Neural cell (in vitro differentiated cells): Measurements from ENCODE around the gene OR1D5. TPM values are rescaled to one million over a fixed set of nuclear protein-coding genes. Genes with fewer than 3 reads are reported as not detected.
"Not testable (repeated sequence)": the region's sequence is repeated elsewhere in the genome, so short reads cannot be mapped to it uniquely, and the experiment has no call there.

Source experiments
- H2AFZ ChIP-seq: fragments of 200-600, 300-800 bp; sonication (generic), shearing (Covaris generic); 2 replicates; pipeline ENCODE4 v1.6.0; 2014; ENCODE audit warnings: low read depth, mild to moderate bottlenecking, antibody characterized with exemption, low read length, moderate library complexity
- H3F3A ChIP-seq: fragments of 200-600 bp; shearing (Covaris generic); 2 replicates; pipeline ENCODE4 v1.6.1; 2016; ENCODE audit warnings: mild to moderate bottlenecking, moderate library complexity, mixed read lengths, antibody characterized with exemption, low read length; ENCODE audit not compliant: insufficient read depth, poor library complexity, severe bottlenecking
- H3K27ac ChIP-seq: fragments of 200-600, 300-800 bp; sonication (generic), shearing (Covaris generic); 2 replicates; pipeline ENCODE4 v1.5.1; 2014; ENCODE audit warnings: mild to moderate bottlenecking, low read length, moderate library complexity
- H3K27me3 ChIP-seq: fragments of 300-800, 200-600 bp; sonication (generic), shearing (Covaris generic); 2 replicates; pipeline ENCODE4 v1.6.0; 2014; ENCODE audit warnings: mild to moderate bottlenecking, low read depth, low read length, moderate library complexity; ENCODE audit not compliant: insufficient read depth
- H3K36me3 ChIP-seq: fragments of 300-800, 200-600 bp; sonication (generic), shearing (Covaris generic); 2 replicates; pipeline ENCODE4 v1.5.1; 2014; ENCODE audit warnings: mild to moderate bottlenecking, antibody characterized with exemption, low read length, moderate library complexity; ENCODE audit not compliant: insufficient read depth
- H3K4me2 ChIP-seq: fragments of 300-800, 200-600 bp; sonication (generic), shearing (Covaris generic); 2 replicates; pipeline ENCODE4 v1.6.0; 2014; ENCODE audit warnings: mild to moderate bottlenecking, low read length
- H3K4me3 ChIP-seq: fragments of 300-800, 200-600 bp; sonication (generic), shearing (Covaris generic); 2 replicates; pipeline ENCODE4 v1.5.1; 2014; ENCODE audit warnings: mild to moderate bottlenecking, low read length, moderate library complexity
- H3K79me2 ChIP-seq: fragments of 200-600 bp; shearing (Covaris generic); replicated peaks from 2 replicates; pipeline ENCODE4 v1.6.0; 2014; ENCODE audit warnings: mild to moderate bottlenecking, low read length, moderate library complexity; ENCODE audit not compliant: insufficient read depth
- H3K9ac ChIP-seq: fragments of 300-800, 200-600 bp; sonication (generic), shearing (Covaris generic); 2 replicates; pipeline ENCODE4 v1.6.1; 2016; ENCODE audit warnings: mild to moderate bottlenecking, low read length, mixed read lengths
- H3K9me2 ChIP-seq: fragments of 200-600 bp; shearing (Covaris generic); 2 replicates; pipeline ENCODE4 v1.6.1; 2016; ENCODE audit warnings: mild to moderate bottlenecking, low read length, mixed read lengths; ENCODE audit not compliant: insufficient read depth
- H3K9me3 ChIP-seq: fragments of 200-600, 300-800 bp; sonication (generic), shearing (Covaris generic); 2 replicates; pipeline ENCODE4 v1.6.1; 2016; ENCODE audit warnings: mild to moderate bottlenecking, mixed run types, low read length, moderate library complexity, mixed read lengths
- H4K20me1 ChIP-seq: fragments of 200-600 bp; shearing (Covaris generic); 2 replicates; pipeline ENCODE4 v1.6.1; 2016; ENCODE audit warnings: mild to moderate bottlenecking, mixed run types; ENCODE audit not compliant: insufficient read depth
- EP300 ChIP-seq: fragments of 450-650 bp; conservative IDR thresholded peaks from 2 replicates; pipeline ENCODE4 v1.6.1; 2014; ENCODE audit warnings: antibody characterized with exemption, mild to moderate bottlenecking, moderate library complexity; ENCODE audit not compliant: poor library complexity, severe bottlenecking
- EZH2 ChIP-seq: fragments of 200-600, 300-800 bp; shearing (Covaris generic), sonication (generic); IDR thresholded peaks from 2 replicates; pipeline ENCODE4 v1.6.1; 2014; ENCODE audit warnings: antibody characterized with exemption, low read length, borderline replicate concordance, mild to moderate bottlenecking; ENCODE audit not compliant: insufficient read depth, poor library complexity, severe bottlenecking
- MXI1 ChIP-seq: fragments of 450-650 bp; conservative IDR thresholded peaks from 2 replicates; pipeline ENCODE4 v1.6.1; 2014; ENCODE audit warnings: antibody characterized with exemption, mild to moderate bottlenecking; ENCODE audit not compliant: poor library complexity, severe bottlenecking
- POLR2AphosphoS5 ChIP-seq: IDR thresholded peaks from 2 replicates; pipeline ENCODE4 v1.6.1; 2012
- RAD21 ChIP-seq: fragments of 450-650 bp; conservative IDR thresholded peaks from 2 replicates; pipeline ENCODE4 v1.6.1; 2014; ENCODE audit warnings: antibody characterized with exemption, mild to moderate bottlenecking, moderate library complexity
- REST ChIP-seq: IDR thresholded peaks from 2 replicates; pipeline ENCODE4 v1.6.1; 2012; ENCODE audit warnings: borderline replicate concordance
- SMC3 ChIP-seq: fragments of 450-650 bp; conservative IDR thresholded peaks from 2 replicates; pipeline ENCODE4 v1.6.1; 2014; ENCODE audit warnings: antibody characterized with exemption, mild to moderate bottlenecking, moderate library complexity; ENCODE audit not compliant: poor library complexity
- TAF1 ChIP-seq: IDR thresholded peaks from 2 replicates; pipeline ENCODE4 v1.6.1; 2012; ENCODE audit warnings: low read depth
- polyA minus RNA-seq: library from RNA; depleted of rRNA, polyadenylated mRNA; stranded (reverse); fragments of >200 nt; gene quantifications from 2 replicates; pipeline ENCODE4 v1.2.3, GENCODE V29; 2014
- polyA plus RNA-seq: library from polyadenylated mRNA; depleted of rRNA; stranded (reverse); fragments of >200 nt; gene quantifications from 2 replicates; pipeline ENCODE4 v1.2.3, GENCODE V29; 2014
- TF ChIP-seq, protein P1 (sequence below): fragments of 450-650 bp; IDR thresholded peaks from 2 replicates; pipeline ENCODE4 v1.5.1; 2014; ENCODE audit warnings: antibody characterized with exemption, mild to moderate bottlenecking, moderate library complexity; ENCODE audit not compliant: poor library complexity, severe bottlenecking

The OR1D5 gene
- polyA plus RNA-seq (not detected in 2 replicates), polyA minus RNA-seq (not detected in 2 replicates)

DNA sequence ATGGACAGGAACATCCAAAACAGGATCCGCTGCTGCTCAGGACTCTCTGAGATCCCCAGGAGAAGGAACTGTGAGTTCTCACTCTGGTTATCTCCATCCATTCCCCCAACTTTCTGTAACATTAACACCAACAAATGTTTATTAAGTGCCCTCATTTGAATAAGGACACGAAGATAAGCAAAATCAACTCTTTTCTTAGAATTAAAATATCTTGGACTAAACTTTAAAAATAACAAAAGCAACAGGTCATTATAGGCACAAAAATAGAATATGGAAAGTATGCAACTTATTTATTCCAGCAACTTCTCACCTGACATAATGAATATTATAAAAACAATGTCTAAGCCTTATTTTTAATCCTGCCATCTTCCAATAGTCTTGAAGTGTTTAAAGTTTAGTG, at the start of gene OR1D5:
Gene OR1D5 (minus strand): TSS at position 101 of the 400 bp plus-strand sequence. CDS start 0 bp downstream, at position 101.
- not testable (repeated sequence) for H3K9me2 ChIP-seq, H2AFZ ChIP-seq, H3K4me3 ChIP-seq, H3K79me2 ChIP-seq, H3K4me2 ChIP-seq, H3F3A ChIP-seq, H3K27me3 ChIP-seq, H3K9me3 ChIP-seq, H3K27ac ChIP-seq, H3K36me3 ChIP-seq, H4K20me1 ChIP-seq, H3K9ac ChIP-seq

- Histone ChIP-seq H3K9me2 (no peaks in the 10 kb centered on the region), H3K9ac (no peak within 1 kb of the TSS), H4K20me1 (no peaks in the 10 kb centered on the region), H3K36me3 (no peaks in the 10 kb centered on the region), H3K27ac (no peak within 1 kb of the TSS), H2AFZ (no peak within 1 kb of the TSS), H3K4me3 (no peak within 1 kb of the TSS), H3F3A (no peaks in the 10 kb centered on the region), H3K9me3 (no peaks in the 10 kb centered on the region), H3K79me2 (no peaks in the 10 kb centered on the region), H3K27me3 (no peaks in the 10 kb centered on the region), H3K4me2 (no peak within 1 kb of the TSS)
- no peak for TF ChIP-seq TAF1
- TF ChIP-seq POLR2AphosphoS5, result no peak
- no peak for TF ChIP-seq SMC3
- TF ChIP-seq MXI1, result no peak
- no peak for TF ChIP-seq RAD21
- TF ChIP-seq, protein P1, sequence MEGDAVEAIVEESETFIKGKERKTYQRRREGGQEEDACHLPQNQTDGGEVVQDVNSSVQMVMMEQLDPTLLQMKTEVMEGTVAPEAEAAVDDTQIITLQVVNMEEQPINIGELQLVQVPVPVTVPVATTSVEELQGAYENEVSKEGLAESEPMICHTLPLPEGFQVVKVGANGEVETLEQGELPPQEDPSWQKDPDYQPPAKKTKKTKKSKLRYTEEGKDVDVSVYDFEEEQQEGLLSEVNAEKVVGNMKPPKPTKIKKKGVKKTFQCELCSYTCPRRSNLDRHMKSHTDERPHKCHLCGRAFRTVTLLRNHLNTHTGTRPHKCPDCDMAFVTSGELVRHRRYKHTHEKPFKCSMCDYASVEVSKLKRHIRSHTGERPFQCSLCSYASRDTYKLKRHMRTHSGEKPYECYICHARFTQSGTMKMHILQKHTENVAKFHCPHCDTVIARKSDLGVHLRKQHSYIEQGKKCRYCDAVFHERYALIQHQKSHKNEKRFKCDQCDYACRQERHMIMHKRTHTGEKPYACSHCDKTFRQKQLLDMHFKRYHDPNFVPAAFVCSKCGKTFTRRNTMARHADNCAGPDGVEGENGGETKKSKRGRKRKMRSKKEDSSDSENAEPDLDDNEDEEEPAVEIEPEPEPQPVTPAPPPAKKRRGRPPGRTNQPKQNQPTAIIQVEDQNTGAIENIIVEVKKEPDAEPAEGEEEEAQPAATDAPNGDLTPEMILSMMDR, result no peak
- no peak for TF ChIP-seq REST
- TF ChIP-seq EP300, result no peak
- TF ChIP-seq EZH2, result no peak
These were observed 40.9 kb upstream of the OR1D5 start, which contains the start of gene OR1D2 for GRCh38 chr17:3104322-3104721. TSS of gene OR1D2 (minus strand) at chr17:3104422. CDS start at chr17:3092996, 11,426 bp downstream.

DNA sequence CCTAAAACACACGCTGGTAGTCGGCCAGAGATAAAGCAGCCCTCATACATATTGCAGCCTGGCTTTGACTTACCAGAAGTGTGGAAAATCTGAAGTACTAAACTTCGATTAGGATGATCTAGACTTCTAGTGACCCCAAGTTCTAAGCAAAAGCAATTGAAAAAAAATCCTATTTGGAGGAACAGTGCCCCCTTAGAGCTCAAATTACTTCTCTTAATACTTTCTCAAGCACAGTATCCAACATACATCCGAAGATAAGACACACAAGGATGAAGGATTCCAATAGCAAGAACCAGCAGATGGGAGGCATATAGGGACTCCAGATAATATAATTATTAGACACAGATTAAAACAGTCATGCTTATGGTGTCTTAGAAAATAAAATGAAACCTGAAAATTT, 10.4 kb upstream of the OR1D5 start:
- H3K36me3 ChIP-seq, H3K4me3 ChIP-seq, H3K79me2 ChIP-seq, H3K9me2 ChIP-seq, H3K9ac ChIP-seq, H3K27ac ChIP-seq, H2AFZ ChIP-seq, H4K20me1 ChIP-seq, H3F3A ChIP-seq, H3K4me2 ChIP-seq, H3K27me3 ChIP-seq, H3K9me3 ChIP-seq: not testable (repeated sequence)

DNA sequence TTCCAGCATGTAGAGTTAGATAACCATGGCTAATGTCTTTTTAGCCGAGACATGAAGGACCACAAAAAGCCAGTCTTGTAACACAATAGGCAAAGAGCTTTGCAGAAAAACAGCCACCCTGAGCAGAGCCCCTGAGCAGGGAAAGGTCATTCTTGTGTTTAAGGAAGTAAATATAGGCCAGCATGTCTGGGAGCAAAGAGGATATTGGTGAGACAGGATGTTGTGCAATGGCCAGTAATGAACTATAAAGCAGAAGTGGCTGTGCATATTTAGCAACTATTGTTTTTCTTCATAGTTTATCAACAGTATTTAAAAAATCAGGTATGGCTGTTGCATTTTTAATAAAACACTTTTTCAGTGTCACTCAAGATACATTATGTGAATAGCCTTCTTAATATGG, 1.8 kb upstream of the OR1D5 start:
- not testable (repeated sequence) for H3K9me3 ChIP-seq, H3F3A ChIP-seq, H3K79me2 ChIP-seq, H3K4me2 ChIP-seq, H3K36me3 ChIP-seq, H3K4me3 ChIP-seq, H2AFZ ChIP-seq, H3K9me2 ChIP-seq, H3K27me3 ChIP-seq, H3K9ac ChIP-seq, H3K27ac ChIP-seq, H4K20me1 ChIP-seq

- not testable (repeated sequence) for H2AFZ ChIP-seq, H3K27ac ChIP-seq, H4K20me1 ChIP-seq, H3K27me3 ChIP-seq, H3F3A ChIP-seq, H3K79me2 ChIP-seq, H3K4me3 ChIP-seq, H3K9me3 ChIP-seq, H3K9me2 ChIP-seq, H3K9ac ChIP-seq, H3K36me3 ChIP-seq, H3K4me2 ChIP-seq
These were observed 506 bp downstream of the OR1D5 start for GRCh38 chr17:3062824-3063377.
